IPS-18c (cell line): Measurements from ENCODE around the gene SHFL.
A peak's percentile ranks its signal among the peaks of the same experiment; 100 is the strongest.

Source experiments
- H3K4me3 ChIP-seq: 2 replicates; pipeline ENCODE4 v1.7.0; 2013; ENCODE audit warnings: low read depth, mild to moderate bottlenecking, low read length, moderate library complexity; ENCODE audit not compliant: insufficient read depth
- H3K9me3 ChIP-seq: one replicate; pipeline ENCODE4 v1.6.1; 2013; ENCODE audit warnings: mild to moderate bottlenecking, low read length, moderate library complexity; ENCODE audit not compliant: control insufficient read depth, insufficient read depth

Gene SHFL

DNA sequence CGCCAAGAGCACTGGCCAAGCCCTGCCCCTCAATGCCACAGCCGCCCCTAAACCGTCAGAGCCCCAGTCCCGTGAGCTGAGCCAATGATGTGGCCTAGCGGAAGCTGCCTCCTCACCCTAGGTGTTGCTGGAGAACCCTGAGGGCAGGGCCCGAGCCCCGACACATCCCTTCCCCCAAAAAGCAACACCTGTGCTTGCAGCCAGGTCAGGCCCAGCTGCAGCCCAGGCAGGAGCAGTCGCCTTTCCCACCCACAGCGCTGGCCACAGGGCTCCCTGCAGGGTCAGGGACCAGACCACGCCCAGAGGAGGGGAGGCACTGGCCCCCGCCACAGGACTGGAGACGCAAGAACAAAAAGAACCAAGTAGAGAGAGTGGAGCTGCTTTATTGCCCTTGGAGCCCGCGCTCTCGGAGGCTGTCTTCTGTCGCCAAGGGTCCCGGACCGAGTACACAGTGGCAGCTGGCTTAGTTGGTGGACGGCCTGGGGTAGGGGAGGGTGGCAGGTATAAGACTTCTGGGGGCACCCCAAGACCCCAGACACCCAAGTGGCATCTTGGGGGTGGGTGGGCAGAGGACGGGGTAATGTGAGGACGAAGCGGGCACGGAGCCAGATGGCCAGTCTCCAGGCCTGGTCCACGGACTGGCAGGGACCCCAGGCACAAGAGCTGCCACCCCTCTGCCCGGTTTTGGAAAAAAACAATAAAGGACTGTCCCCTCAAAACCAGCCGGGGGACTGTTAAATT is 28.7 kb downstream of the SHFL start:
- H3K4me3 ChIP-seq = no peak overlapping the region
- H3K9me3 ChIP-seq = no peaks in the 10 kb centered on the region

DNA sequence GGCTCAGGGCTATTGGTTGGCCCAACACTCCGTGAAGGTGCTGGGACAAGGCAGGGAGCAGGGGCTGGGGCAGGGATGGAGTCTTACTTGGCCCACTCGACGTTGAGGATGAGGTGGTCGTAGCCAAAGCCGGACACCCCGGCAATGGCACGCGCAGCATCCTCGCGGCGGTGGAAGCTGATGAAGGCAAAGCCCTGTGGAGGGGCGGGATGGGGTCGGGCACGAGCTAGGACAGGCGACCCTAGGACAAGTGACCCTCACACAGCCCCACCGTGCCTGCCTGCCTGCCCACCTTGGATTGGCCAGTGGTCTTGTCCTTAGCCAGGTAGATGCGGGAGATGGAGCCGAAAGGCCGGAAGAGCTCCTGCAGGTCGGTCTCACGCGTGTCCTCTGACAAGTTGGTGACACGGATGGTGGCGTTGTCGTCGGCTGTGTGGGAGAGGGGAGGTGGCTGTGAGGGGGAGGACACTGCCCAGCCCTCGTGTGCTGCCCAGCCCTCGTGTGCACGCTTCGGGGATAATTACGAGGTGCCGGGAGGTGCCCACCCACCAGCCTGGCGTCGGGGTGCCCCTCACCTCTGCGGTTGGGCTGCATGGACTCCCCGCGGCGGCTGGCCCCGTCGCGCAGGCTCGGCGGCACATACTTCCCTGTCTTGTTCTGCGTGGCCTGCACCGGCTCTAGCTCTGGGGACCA is 29.4 kb downstream of the SHFL start:
- H3K9me3 ChIP-seq = no peaks in the 10 kb centered on the region
- H3K4me3 ChIP-seq = no peak overlapping the region

DNA sequence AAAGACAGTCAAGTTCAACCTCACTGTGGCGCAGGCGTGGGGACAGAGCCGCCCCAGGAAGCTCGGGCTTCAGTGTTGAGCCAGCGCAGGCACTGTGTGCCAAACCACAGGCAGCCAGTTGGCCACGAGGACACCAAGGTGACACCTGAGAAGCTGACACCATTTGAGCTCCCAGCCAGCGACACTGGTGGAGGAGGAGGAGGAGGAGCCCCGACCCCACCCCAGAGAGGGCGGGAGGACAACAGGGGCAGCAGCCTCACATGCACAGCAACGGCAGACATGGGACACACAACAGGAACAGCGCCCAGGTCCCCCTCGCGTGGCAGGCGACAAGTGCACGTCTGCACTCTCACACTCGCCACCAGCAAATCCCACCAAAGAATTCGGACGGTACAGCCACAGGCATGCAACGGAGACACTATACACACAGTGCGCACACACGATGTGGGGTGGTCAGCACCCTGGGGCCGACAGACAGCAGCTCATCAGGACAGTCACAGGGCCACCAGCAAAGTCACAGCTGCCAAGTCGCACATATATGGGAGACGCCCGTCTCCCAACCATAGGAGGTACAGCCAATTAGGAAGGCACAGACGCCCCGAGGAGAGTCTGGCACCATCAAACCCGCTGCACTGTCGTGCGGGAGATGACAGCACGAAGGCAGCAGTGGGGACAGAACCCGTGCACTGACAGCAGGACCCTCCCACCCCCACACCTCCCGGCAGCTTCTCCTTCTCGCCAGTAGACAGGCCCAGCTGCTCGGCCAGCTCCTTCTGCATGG is 30.2 kb downstream of the SHFL start:
- H3K4me3 ChIP-seq = no peak overlapping the region
- H3K9me3 ChIP-seq = no peaks in the 10 kb centered on the region

DNA sequence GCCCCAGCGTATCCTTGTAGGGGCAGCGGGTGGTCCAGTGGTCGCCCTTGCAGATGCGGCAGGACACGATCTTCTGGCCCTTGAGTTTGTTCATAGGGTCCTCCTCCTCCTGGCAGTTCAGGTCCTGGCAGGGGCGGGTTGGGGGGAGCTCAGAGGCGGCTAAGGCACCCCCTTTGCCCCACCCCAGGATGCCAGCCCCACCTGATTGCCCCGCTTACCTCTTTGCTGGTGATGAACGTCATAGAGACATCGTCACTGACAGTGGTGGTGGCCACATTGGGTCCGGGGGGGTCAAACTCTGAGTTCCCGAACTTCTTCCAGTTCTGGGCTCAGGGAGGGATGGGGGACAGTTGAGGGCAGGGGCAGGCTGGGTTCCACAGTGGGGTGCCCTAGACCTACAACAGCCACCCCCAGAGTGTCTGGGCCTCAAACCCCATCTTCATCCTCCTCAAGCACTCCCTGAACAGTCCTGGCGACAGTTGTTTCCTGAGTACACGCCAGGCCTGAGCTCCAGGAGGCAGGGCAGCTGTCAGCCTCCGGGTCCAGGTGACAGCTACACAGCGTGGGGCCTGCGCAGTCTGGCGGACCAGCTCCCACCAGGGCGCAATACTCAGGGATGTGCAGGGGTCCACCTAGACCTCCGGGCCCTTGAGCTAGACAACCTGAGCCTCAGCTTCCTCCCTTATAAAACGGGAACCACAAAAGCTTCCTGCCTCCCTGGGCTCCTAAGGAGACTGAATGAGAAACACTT is 30.9 kb downstream of the SHFL start:
- Histone ChIP-seq H3K9me3 (no peaks in the 10 kb centered on the region), H3K4me3 (no peak overlapping the region)

DNA sequence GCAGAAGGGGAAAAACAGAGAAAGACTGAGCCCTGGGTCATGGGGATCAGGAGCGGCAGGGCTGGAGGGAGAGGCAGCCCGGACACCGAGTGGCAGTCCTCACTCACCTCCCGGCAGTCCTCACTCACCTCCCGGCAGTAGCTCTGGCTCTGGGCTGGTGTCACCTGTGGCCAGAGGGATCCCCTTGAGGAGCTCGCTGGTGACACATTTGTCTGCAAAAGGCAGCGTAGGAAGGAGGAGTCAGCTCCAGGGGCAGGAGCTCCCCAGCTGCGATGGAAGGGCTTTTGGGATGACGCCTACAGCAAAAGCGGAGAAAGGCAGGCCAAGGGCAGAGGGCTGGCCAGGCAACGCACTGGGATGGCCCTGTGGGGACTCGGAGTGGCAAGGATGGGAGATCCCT is 32.8 kb downstream of the SHFL start:
- Histone ChIP-seq H3K9me3 (no peaks in the 10 kb centered on the region), H3K4me3 (peak overlapping the region; percentile 99)

DNA sequence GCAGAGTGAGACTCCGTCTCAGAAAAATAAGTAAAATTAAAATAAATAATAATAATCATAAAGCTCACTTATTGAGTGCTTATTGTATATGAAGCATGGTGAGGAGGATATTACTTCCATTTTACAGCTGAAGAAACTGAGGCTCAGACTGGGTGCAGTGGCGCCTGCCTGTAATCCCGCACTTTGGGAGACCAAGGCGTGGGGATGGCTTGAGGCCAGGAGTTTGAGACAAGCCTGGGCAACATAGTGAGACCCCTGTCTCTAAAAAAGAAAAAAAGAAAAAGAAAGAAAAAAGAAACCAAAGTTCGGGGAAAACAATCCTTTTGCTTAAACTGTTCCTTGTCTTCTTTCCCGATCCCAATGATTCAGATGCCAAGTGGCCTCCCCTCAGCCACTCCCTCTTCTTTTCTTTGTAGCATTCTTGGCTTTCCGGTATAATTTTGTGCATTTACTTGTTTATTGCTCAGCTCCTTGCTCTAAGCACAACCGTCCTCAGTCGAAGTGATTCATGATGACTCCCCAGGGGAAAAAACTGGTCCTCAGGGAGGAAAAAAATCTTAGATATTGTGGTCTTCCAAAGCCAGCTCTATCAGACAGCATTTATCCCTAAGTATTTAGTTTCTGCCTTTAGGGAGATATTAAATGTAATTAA is 34.5 kb downstream of the SHFL start:
- H3K4me3 ChIP-seq = no peak overlapping the region
- H3K9me3 ChIP-seq = no peaks in the 10 kb centered on the region

DNA sequence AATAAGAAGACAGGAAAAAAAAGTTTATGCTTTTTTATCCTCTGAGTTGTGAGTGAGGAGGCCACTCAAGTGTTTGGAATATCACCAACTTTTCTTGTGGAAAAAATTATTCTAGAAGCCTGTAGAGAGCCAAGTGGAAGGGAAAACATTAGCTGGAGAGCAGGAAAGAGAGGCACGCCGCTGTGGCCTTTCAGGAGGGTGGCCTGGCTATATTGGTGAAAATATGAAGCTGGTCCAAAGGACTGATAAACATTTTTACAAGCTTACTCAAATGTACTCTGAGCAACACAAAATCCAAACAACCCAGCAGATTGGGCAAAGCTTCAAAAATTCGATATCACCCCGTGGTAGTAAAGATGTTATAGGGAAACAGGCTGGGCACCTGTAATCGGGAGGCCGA is 35.9 kb downstream of the SHFL start:
- H3K9me3 ChIP-seq = no peaks in the 10 kb centered on the region

DNA sequence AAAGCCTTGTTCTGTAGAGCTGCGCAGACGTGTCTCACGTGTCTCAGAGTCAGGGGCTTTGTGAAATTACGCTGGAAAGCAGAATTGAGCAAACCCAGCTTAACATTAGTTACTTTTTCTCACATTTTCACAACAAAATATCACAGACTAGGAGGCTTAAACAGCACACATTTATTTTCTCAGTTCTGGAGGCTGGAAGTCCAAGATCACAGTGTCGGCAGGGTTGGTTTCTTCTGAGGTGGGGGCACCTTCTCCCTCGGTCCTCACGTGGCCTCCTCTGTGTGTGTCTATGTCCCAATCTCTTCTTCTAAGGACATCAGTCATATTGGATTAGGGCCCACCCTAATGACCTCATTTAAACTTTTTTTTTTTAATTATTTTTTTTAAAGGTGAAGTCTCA is 38.3 kb downstream of the SHFL start:
- H3K9me3 ChIP-seq = no peaks in the 10 kb centered on the region
- H3K4me3 ChIP-seq = no peak overlapping the region

More for the DNA sequence above, 35.9 kb downstream of the SHFL start:
- H3K4me3 ChIP-seq = no peak overlapping the region

DNA sequence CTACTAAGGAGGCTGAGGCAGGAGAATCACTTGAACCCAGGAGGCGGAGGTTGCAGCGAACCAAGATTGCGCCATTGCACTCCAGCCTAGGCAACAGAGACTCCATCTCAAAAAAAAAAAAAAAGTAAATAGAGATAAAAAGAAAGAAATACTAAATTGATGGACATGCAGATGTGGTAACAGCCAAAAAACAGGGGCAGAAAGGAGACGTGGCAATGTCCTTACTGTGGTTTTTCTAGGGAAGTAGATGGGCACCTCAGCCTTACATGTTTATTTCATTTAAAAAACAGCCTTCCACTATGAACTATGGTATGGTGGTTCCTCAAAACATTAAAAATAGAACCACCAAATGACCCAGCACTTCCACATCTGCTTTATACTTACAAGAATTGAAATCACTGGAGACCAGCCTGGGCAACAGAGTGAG is 40.1 kb downstream of the SHFL start:
- H3K9me3 ChIP-seq = no peaks in the 10 kb centered on the region
- H3K4me3 ChIP-seq = no peak overlapping the region

DNA sequence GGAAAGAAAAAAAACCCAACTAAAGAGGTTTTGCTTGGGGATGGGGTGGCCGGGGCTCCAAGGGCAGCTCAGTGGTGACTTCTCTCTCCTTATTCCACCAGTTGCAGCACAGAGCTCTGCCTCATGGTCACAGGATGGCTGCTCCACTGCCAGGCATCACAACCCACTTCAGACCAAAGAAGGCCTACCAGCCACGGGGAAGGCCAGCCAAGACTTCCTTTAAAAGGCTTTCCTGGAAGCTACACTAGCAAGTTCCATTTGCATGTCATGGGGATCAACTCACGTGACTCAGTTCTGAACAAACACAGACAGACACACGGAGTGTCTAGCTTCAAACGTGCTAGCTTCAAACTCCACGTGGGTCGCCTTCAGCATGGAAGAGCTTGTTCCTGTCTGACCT is 46.8 kb downstream of the SHFL start:
- no peaks in the 10 kb centered on the region for H3K9me3 ChIP-seq
- H3K4me3 ChIP-seq = no peak overlapping the region

DNA sequence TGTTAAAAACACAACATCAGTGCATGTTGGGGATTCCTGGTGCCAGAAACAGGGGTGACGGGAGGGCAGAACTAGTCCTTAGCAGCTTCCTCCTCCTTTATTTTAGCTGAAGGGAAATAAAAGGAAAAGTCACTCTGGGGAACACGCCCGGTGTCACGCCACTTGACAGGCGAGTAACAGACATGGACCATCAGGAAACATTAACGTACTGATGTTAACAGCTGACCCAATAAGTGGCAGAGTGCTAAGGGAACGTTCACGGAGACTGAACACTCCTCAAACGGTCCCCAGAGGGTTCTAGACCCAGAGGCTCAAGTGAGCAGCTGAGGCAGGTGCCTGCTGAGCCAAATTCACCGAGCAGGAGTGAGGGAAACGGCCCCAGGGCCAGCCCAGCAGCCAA is 47.5 kb downstream of the SHFL start:
- H3K9me3 ChIP-seq = no peaks in the 10 kb centered on the region
- H3K4me3 ChIP-seq = no peak overlapping the region

DNA sequence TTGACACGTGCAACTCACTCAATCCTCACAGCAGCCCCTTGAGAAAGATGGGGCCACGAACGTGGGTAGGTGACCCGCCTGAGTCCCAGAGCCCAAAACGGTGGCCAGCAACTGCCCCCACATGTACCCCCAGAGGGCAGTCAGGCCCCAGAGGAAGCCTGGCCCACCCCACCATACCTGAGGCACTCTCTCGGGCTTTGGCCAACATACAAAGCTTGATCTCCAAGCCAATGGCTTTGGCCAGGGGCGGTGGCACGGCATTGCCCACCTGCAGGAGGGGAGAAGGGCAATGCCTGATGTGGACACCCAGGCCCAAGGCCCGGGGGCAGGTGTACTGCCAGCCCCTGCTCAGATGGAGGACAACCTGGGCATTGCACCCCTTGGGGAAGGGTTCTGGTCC is 47.9 kb downstream of the SHFL start:
- Histone ChIP-seq H3K9me3 (no peaks in the 10 kb centered on the region), H3K4me3 (no peak overlapping the region)

DNA sequence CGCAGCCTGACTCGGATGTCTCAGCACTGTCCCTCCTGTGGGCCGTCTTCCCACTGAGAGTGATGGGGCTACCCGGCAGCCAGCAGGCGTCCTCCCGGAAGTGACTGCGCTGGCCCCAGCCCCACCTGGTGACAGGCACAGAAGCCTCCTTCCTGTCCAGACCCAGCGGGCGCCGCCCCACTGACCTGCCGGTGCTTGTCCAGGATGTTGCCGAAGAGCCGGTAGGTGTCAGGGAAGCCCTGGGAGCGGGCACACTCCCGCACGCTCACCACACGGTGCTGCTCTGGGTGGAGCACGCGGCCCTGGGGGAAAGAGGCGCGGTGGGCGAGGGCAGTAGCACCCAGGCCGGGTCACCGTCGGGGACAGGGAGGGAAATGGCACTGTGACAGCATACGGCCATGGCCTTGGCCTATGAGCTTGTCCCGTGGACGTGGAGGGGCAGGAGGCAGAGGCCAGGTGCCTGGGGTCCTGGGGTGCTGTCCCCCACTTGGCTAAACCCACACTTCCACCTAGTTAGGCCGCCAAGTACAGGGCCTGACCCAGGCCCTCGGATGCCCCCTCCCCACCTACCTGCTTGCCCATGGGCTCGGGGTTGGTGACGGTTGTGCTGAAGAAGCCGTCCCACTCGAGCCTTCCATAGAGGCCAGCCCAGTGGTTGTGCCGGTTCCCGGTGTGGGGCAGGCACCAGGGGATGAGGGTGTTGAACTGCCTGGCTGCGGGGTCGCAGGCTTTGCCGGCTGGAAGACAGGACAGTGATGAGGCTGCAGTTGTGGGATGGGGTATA is 49.6 kb downstream of the SHFL start:
- no peak overlapping the region for H3K4me3 ChIP-seq
- H3K9me3 ChIP-seq = no peaks in the 10 kb centered on the region

DNA sequence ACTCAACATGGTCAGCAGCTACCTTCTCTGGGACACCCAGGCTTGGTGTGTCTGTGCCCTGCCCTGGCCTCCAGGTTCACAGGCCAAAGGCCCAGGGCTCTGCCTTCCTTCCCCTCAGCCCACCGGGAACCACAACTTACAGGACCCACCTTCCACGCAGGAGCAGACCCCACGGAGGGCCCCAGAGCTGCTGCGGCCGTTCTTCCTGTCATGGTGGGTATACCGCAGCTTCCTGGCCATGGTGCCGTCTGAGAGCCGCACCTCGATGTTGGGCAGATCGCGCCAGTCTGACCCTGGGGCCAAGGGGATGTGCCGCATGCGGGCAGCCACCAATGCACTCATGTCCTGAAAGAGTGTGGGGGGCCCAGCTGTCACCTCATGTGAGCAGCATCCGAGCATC is 50.8 kb downstream of the SHFL start:
- H3K4me3 ChIP-seq = no peak overlapping the region

DNA sequence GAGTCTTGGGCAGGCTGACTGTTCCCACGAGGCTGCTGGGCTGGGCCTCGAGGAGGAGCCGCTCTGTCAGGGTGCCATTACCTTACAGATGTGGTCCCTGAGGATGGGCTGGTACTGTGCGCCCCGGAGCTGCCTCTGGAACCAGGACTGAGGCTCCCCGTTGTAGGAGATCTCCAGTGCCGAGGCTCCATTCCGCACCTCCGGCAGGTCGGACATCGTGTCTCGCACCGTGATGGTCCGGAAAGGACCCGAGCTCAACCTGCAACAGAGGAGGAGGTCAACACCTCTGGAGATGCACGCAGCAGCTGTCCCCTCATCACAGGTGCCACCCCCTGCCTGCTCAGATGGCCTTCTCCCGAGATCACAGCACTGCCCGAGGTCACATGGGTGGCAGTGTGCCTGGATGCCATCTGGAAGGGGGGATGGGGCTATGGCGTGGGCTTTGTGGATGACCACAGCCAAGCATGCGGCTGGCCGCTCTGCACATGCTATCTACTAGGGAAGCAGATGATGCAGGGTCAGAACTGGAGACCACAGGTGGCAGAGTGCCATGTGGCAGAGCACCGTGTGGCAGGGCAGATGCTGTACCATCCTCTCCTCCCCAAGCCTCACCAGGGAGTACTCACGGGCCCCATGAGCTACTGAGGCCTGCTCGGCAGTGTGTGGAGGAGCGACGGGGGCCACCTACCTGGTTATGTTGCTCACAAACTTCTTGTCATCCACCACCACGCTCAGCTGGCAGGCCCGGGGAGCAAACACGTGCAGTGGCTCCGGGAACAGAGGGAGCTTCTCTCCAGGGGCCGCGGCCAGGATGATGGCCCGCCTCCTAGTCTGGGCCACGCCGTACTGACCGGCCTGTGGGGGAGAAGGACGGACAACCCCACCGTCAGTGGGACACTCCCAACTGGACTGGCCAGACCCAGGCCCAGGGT is 51.9 kb downstream of the SHFL start:
- no peaks in the 10 kb centered on the region for H3K9me3 ChIP-seq
- no peak overlapping the region for H3K4me3 ChIP-seq

More for the DNA sequence above, 50.8 kb downstream of the SHFL start:
- H3K9me3 ChIP-seq = no peaks in the 10 kb centered on the region
